Transverse colon (tissue), 4 donors: ENCODE data around the gene PTPRJ. TPM values are rescaled to one million over a fixed set of nuclear protein-coding genes. Genes with fewer than 3 reads are reported as not detected.

ENCODE experiments used
- DNase-seq: peaks from one replicate; pipeline ENCODE4 v3.0.0-alpha.2; 2019
- H3K27ac ChIP-seq, 4 donors: fragments of 200-600 bp; sonication (generic); 2 replicates each; pipeline ENCODE4 v1.5.1; 2016 to 2018; ENCODE audit warnings: inconsistent platforms in 4 of 4
- H3K27me3 ChIP-seq: fragments of 200-600 bp; sonication (generic); 2 replicates; pipeline ENCODE4 v1.5.1; 2017; ENCODE audit warnings: inconsistent platforms
- H3K36me3 ChIP-seq, 4 donors: fragments of 200-600 bp; sonication (generic); 2 replicates each; pipeline ENCODE4 v1.5.1; 2017 to 2019; ENCODE audit warnings: inconsistent platforms in 4 of 4
- H3K4me1 ChIP-seq, 4 donors: fragments of 200-600 bp; sonication (generic); 2 replicates each; pipeline ENCODE4 v1.5.1; 2017 to 2020; ENCODE audit warnings: inconsistent platforms in 4 of 4
- H3K4me3 ChIP-seq, 4 donors: fragments of 200-600 bp; sonication (generic); 1 replicate in 1 of 4; 2 replicates in 3 of 4; pipeline versions ENCODE4 v1.5.1 to v1.6.1; 2017 to 2019; ENCODE audit warnings: inconsistent platforms in 4 of 4
- H3K9me3 ChIP-seq, 2 donors: fragments of 200-600 bp; sonication (generic); 2 replicates each; pipeline ENCODE4 v1.5.1; 2017 to 2019; ENCODE audit warnings: inconsistent platforms in 2 of 2
- CTCF ChIP-seq, 5 experiments: fragments of 200-600 bp in 3 of 5; fragments of 450-650 bp in 2 of 5; sonication (generic) in 3 of 5; IDR thresholded peaks; 1 replicate in 2 of 5; 2 replicates in 3 of 5; pipeline ENCODE4 v1.5.1; 2016 to 2017; ENCODE audit warnings: antibody characterized with exemption in 5 of 5, inconsistent platforms in 3 of 5, mild to moderate bottlenecking in 2 of 5, moderate library complexity in 1 of 5
- EP300 ChIP-seq: sonication (generic); formaldehyde crosslinking; IDR thresholded peaks from one replicate; pipeline ENCODE4 v1.6.1; 2017; ENCODE audit warnings: antibody characterized with exemption, low read depth
- POLR2A ChIP-seq: fragments of 450-650 bp; IDR thresholded peaks from one replicate; pipeline ENCODE4 v1.6.1; 2016; ENCODE audit warnings: antibody characterized with exemption, mild to moderate bottlenecking, moderate library complexity
- POLR2AphosphoS5 ChIP-seq, 3 donors: sonication (generic); formaldehyde crosslinking; IDR thresholded peaks; one replicate each; pipeline ENCODE4 v1.6.1; 2016; ENCODE audit warnings: antibody characterized with exemption in 3 of 3
- WGBS, 2 donors: methylation state at CpG; one replicate each; pipeline ENCODE4 v1.1.5; 2018; ENCODE audit warnings: low coverage in 1 of 2; 5-methylcytosine and 5-hydroxymethylcytosine counted together
- in situ Hi-C, 4 donors: fragments of 200-750 bp; cut with MboI; loops; one replicate each; pipeline versions ENCODE4 v1.15.0 to v1.15.1; 2017; ENCODE audit warnings: low sequenced_read_pairs in 3 of 4, low pct_ligation_motif_present in 1 of 4, low pct_unique_long_range_greater_than_20kb in 1 of 4
- intact Hi-C: fragments of 100-400 bp; cut with DNase I; formaldehyde crosslinking; loops from one replicate; pipeline ENCODE4 v1.15.1; 2023; ENCODE audit warnings: low total_unique reads
- total RNA-seq, 4 donors: library from RNA; depleted of rRNA; stranded (reverse); fragments of >200 nt; gene quantifications; one replicate each; pipeline ENCODE4 v1.1.0, GENCODE V29; 2016

Gene PTPRJ
- total RNA-seq, 4 donors from 2014 or later: 25.3 to 40.8 (median 31.7) TPM

DNA sequence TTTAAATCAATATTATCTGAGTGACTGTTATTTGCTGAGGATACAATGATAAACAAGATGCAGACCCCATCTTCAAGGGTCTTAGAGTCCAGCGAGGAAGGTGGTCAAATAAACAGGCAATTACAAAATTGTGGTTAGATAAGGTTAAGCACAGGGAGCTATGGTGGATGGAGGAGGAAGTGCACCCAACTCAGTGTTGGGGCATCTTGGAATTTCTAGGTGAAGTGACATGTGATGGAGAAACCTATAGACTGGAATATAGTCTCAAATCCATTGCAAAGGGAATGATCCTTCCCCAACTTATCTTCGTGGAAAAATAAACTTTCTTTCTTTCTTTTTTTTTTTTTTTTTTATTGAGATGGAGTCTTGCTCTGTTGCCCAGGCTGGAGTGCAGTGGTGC lies 3.4 kb upstream of the PTPRJ start:
- in situ Hi-C loops (no loop called here), intact Hi-C loops (no loop called here)
- Histone ChIP-seq H3K27me3 (no peaks in the 10 kb centered on the region), H3K27ac (no peak overlapping the region), H3K36me3 (no peaks in the 10 kb centered on the region), H3K4me3 (no peak overlapping the region), H3K9me3 (no peaks in the 10 kb centered on the region), H3K4me1 (peaks cover 3 to 9% (median 9%) of the 10 kb centered on the region in 4 donors)
- WGBS, 2 donors: 35 to 51% methylated on average over 2 of the region's 2 CpGs
- DNase-seq: no peak
- TF ChIP-seq POLR2AphosphoS5 (IDR thresholded peaks at IDR 0.05) (no peak), EP300 (no peak), CTCF (IDR thresholded peaks at IDR 0.05) (no peak), POLR2A (no peak)

DNA sequence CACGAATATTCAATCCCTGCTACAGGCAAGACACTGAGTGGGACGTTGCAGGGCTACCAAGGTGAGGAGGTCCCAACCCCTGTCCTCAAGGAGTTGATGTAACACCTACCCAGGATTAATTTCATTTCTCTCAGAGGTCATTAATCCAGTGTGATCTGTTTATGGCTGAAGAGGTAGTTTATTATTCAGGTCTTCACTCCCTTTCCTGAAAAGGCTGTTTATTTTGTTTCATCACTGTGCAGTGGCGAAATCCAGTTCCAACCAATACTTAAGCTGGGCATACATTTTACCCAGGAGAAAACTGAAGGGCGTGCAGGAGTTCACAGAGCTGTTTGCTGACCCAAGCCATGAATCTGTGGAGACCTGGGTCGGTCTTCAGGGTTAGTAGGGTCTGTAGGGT lies 2.7 kb upstream of the PTPRJ start:
- in situ Hi-C loops: no loop called here
- no peaks in the 10 kb centered on the region for H3K9me3 ChIP-seq
- intact Hi-C loops: no loop called here
- no peaks in the 10 kb centered on the region for H3K36me3 ChIP-seq
- no peak for TF ChIP-seq CTCF (IDR thresholded peaks at IDR 0.05)
- TF ChIP-seq POLR2A: no peak
- TF ChIP-seq EP300: no peak
- TF ChIP-seq POLR2AphosphoS5 (IDR thresholded peaks at IDR 0.05): no peak
- no peak for DNase-seq
- WGBS, 2 donors: 76 to 88% methylated on average over 1 to 5 of the region's 5 CpGs
- H3K27me3 ChIP-seq: no peaks in the 10 kb centered on the region
- peaks cover 4 to 16% (median 14%) of the 10 kb centered on the region in 4 donors for H3K4me1 ChIP-seq
- no peak overlapping the region for H3K27ac ChIP-seq
- H3K4me3 ChIP-seq: no peak overlapping the region

- in situ Hi-C loops (no loop called here), intact Hi-C loops (no loop called here)
- Histone ChIP-seq H3K36me3 (no peaks in the 10 kb centered on the region), H3K9me3 (no peaks in the 10 kb centered on the region), H3K4me1 (peaks cover 8 to 35% (median 26%) of the 10 kb centered on the region in 4 donors), H3K4me3 (peak overlapping the region; percentile 17 to 94 (median 88)), H3K27ac (peak overlapping the region; percentile 78 to 86 (median 82)), H3K27me3 (no peaks in the 10 kb centered on the region)
- no peak for DNase-seq
- WGBS, 2 donors: 38 to 49% methylated on average over 10 to 18 of the region's 18 CpGs
- no peak for TF ChIP-seq POLR2A
- no peak for TF ChIP-seq EP300
- TF ChIP-seq CTCF (IDR thresholded peaks at IDR 0.05): no peak
- no peak for TF ChIP-seq POLR2AphosphoS5 (IDR thresholded peaks at IDR 0.05)
Observed at GRCh38 chr11:47979378-47980087, 826 bp upstream of the PTPRJ start.

- no peaks in the 10 kb centered on the region for H3K9me3 ChIP-seq
- intact Hi-C loops: no loop called here
- in situ Hi-C loops: no loop called here
- DNase-seq: peak; percentile 63
- H3K4me1 ChIP-seq: peaks cover 8 to 49% (median 34%) of the 10 kb centered on the region in 4 donors
- 0% methylated on average over 42 of the region's 82 CpGs; no CpG with 5 or more reads in 1 of the 2 donors for WGBS, 2 donors
- TF ChIP-seq POLR2AphosphoS5 (IDR thresholded peaks at IDR 0.05) (no peak), EP300 (no peak), POLR2A (no peak), CTCF (IDR thresholded peaks at IDR 0.05) (peak in 1 of 5 experiments; percentile 19)
- H3K36me3 ChIP-seq: no peaks in the 10 kb centered on the region
- peak overlapping the region; percentile 84 to 94 (median 90) for H3K4me3 ChIP-seq
- peak overlapping the region; percentile 78 to 86 (median 82) for H3K27ac ChIP-seq
- H3K27me3 ChIP-seq: no peaks in the 10 kb centered on the region
Observed at GRCh38 chr11:47980907-47981621, 705 bp downstream of the PTPRJ start.
